GM18867 (cell line): ENCODE data around the gene BCAS3.

ENCODE experiments used
- ATAC-seq: cut with Tn5 transposase; IDR thresholded peaks from one replicate; pipeline ENCODE4 v1.9.1; 2021; ENCODE audit warnings: mild to moderate bottlenecking, moderate library complexity; ENCODE audit not compliant: unreplicated experiment

The BCAS3 gene

DNA sequence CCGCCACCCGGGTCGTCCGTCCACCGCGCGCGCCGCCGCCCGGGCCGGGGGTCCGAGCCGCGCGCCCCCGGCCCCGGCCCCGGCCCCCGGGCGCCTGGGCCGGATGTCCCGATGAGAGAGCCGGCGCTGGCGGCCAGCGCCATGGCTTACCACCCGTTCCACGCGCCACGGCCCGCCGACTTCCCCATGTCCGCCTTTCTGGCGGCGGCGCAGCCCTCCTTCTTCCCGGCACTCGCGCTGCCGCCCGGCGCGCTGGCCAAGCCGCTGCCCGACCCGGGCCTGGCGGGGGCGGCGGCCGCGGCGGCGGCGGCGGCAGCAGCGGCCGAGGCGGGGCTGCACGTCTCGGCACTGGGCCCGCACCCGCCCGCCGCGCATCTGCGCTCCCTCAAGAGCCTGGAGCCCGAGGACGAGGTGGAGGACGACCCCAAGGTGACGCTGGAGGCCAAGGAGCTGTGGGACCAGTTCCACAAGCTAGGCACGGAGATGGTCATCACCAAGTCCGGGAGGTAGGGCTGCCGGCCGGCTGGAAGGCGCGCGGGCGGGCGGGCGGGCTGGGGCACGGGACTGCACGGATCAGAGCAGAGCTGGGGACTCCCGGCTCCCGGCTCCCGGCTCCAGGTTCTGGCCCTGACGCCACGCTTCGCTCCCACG, 722.5 kb downstream of the BCAS3 start:
- no peak for ATAC-seq

DNA sequence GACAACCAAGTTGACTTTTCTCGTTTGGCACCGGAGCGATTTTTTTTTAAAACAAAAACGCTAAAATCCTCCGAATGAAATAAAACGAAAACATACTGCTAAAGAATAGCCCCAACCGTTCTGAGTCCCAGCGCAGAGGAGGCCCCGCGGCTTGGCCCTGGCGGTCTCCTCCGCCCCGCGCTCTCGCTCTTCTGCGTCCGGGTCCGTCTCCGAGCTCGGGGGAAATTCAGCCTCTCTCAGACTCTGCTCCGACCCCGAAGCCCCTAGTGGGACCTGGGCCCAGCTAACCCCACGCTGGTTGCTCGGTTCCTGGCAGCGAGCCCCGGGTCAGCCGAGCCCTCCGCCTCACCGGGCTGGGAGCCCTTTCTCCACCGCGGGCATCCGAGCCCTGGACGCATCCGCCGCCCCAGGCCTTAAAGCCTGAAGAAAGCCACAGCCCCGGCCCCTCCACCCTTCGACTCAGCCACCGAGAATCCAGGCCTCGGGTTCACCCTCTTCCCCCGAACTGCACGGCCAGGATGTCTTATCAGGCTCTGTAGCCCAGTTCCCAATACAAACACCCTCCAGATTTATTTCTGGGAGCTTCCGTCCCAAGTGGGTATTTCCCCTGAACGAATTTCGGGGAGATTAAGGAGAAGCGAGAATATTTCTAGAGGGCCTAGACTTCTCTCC, 723.2 kb downstream of the BCAS3 start:
- ATAC-seq = no peak

DNA sequence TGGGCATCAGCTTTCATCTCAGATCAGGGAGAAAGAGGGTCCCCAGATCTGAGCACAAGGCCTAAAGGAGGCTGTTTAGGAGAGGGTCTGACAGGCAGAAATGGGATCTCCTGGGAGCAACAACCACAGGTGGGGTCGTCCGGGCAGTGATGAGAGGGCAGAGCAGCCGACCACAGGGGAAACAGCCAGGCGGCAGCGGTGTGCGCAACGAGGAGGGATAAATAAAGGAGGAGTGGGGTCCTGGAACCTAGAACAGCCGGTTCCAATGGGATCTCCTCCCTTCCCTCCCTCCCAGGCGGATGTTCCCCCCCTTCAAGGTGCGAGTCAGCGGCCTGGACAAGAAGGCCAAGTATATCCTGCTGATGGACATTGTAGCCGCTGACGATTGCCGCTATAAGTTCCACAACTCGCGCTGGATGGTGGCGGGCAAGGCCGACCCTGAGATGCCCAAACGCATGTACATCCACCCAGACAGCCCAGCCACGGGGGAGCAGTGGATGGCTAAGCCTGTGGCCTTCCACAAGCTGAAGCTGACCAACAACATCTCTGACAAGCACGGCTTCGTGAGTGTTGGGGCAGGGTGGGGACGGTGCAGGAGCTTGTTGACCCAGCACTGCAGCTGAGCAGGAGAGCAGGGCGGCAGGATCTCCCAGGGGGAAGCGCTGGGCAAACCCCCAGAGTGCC, 723.9 kb downstream of the BCAS3 start:
- no peak for ATAC-seq

DNA sequence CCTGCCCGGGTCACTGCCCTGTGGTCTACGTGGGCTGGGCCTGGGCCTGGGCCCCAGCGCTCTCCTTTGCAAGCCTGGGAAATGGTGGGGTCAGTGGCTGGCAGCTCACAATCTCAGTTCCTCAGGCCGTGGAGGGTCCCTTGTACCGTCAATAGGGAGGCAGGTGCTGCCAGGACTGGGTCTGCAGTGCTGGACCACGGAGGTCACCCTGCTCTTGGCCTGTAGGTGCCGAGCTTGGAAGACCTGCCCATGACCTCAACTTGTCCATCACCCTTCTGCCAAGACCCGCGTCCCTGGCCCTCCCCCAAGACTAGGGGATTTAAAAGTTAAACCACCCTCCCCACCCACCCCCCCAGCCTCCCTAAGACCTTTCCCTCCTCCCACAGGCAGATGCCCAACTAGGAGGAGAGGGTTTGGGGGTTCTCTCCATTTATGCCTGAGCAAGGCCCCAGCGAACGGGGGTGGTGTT, 724.5 kb downstream of the BCAS3 start:
- ATAC-seq = no peak

DNA sequence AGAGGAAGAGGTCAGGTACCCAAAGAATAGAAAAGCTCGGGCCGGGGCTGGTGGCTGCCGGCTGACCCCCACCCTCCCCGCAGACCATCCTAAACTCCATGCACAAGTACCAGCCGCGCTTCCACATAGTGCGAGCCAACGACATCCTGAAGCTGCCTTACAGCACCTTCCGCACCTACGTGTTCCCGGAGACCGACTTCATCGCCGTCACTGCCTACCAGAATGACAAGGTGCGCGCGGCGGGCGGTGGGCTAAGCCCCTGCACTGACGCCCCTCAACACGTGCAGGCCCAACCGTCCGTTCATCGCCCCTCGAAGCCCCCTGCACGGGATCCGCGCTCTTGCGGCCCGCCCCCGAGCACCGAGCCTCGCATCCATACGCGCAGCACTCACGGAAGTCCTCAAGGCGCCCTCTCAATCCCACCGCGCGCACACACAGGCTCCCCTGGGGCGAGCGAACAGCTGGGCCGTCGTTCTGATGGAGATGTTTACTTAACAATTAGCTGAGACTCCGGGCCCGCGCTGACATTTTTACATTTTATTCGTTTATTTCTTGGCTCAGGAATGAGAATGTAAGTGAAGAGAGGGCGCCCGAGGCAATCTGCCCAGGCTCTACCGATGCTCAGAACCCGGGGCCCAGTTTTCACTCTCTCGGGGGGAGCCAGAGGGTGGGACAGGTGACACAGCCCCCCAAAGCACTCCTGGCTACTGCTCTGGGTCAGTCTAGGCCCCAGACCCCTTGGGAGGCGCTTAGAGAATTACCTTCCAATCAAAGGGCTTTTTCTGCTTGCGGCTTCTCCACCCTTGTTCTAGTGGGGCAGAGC, 725.5 kb downstream of the BCAS3 start:
- ATAC-seq = no peak

DNA sequence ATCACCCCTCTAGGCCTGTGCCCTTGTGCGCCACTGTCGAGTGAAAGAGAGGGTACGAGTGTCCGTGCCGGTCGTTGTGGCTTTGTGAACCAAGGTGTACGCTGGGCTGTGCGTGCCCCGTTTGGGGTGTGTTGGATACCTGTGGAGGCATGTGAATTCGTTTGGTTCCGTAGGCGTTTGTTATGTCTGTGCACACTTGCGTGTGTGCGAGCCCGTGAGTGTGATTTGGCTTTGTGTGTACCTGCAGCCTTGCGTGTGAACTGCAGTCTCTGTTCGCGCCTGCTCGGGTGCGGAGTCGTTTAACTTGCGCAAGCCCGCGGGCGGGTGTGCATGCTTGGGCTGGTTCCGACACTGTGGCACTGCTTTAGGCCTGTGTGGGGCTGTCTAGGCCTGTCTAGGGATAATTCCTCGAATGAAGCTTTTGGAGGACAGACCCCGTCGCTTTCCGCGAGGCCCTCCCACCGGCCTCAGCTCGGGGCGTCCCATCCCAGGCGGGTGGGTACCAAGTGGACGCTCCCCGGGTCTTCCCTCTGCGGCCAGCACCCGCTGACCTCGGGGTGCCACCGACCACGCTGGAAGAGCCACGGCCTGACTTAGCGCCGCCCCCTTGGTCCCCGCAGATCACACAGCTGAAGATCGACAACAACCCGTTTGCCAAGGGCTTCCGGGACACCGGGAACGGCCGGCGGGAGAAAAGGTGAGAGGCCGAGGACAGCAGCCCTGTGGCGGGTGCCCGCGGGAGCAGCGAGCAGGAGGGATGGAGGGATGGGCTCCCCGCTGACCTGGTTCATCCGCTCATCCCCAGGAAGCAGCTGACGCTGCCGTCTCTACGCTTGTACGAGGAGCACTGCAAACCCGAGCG, 726.4 kb downstream of the BCAS3 start:
- no peak for ATAC-seq

DNA sequence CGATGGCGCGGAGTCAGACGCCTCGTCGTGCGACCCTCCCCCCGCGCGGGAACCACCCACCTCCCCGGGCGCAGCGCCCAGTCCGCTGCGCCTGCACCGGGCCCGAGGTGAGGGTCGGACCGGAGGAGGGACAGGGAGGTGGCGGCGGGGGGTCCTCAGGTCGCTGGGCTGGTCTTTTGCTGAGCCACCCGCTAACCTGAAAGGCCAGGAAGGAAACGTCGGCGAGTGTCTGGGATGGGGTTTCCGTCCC, 726.9 kb downstream of the BCAS3 start:
- no peak for ATAC-seq

DNA sequence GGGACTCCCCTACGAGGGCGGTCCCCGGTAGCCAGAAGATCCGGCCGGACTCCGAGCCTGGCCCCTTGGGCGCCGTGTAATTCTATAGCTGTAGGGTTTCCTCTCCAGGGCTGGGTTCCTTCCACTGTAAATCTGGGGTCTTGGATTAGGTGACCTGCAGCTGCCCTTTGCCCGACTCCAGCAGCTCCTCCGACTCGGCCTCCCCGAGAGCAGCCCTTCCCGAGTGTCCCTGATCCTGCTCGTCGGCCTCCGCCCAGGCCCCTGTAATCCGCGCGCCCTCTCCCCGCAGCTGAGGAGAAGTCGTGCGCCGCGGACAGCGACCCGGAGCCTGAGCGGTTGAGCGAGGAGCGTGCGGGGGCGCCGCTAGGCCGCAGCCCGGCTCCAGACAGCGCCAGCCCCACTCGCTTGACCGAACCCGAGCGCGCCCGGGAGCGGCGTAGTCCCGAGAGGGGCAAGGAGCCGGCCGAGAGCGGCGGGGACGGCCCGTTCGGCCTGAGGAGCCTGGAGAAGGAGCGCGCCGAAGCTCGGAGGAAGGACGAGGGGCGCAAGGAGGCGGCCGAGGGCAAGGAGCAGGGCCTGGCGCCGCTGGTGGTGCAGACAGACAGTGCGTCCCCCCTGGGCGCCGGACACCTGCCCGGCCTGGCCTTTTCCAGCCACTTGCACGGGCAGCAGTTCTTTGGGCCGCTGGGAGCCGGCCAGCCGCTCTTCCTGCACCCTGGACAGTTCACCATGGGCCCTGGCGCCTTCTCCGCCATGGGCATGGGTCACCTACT, 727.4 kb downstream of the BCAS3 start:
- ATAC-seq = no peak

DNA sequence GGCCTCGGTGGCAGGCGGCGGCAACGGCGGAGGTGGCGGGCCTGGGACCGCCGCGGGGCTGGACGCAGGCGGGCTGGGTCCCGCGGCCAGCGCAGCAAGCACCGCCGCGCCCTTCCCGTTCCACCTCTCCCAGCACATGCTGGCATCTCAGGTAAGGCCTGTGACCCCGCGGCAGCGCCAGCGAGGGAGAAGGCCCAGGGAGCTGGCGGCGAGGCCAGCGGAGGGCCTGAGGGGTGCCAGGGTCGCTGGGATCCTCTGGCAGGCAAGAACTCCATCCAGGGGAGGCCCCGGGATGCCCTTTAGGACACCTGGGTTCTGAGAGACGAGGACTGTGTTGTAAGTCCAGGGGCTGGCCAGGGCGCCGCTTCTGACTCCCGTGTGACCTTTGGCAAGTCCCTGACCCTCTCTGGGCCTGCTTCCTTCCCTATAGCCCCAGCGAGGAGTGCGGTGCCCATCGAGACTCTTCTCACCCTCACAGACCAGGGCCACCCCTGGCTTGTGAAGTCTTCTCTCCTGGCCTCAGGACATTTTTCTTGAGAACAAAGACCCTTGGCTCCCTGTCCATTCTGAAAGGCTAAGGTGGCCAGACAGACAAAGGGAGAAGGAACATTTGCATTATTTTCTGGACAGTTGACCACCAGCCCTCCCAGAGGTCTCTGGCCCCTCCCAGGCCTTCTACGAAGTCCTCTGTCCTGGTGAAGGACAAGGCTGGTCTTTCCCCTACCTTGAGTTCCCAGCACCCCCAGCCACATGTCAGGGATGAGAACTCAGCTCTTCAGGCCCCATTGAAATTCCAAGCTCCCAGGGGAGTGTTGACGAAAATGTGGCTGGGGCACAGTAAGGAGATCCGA, 728.3 kb downstream of the BCAS3 start:
- no peak for ATAC-seq

DNA sequence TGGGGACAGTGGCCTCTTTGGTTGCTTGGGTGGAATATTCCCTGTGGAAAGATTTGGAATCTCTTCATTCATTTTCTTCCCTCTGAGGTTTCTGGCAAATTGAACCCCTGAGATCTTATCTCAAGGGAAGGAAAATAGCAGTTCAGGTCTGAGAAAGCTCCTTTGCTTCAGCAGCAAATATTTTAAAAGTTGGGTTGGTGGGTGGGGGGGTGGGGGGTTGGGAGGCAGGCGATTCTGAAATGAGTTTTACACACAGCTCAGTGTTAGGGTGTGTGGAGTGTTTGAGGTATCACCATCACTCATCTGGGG, 728.8 kb downstream of the BCAS3 start:
- no peak for ATAC-seq

DNA sequence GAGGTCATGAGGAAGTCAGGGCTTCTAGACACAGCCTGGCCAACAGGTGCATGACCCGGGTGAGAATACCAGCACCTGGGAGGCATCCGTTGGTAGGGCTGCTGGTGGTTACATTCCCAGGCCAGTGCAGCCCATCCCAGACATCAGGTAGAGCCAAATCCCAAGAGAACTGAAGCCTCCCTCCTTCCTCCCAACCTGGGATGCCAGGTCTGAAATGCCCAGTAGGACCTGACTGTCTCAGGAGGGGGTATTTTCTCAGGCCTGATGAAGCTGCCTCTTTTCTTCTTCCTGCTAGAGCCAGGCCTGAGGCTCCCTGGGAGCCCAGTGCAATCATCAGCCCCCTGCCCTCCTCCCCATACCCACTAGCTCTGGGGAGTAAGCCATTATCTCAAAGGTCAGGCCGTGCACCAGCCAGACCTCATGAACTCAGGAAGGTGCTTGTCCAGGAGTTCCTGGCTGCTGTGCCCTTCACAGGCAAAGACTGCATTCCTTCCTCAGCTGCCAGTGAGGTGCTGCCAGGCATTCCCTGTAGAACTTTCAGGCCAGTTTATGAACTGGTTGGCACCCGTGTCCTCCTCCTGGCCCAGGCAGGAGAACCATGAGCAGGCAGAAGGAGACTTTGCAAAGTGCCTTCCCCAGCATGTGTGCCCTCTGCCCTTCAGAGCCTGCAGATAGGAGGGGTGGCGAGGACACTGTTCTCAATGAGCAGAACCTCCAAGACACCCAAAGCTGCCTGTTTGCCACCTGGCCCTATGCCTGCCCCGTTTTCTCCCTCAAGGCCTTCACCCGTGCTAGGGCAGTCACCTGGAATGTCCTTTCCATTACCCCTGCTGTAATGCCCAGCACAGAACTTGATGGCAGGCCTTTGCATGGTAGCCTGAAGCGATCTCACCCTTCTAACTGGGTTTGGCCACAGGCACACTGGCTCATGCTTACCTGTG, 729.6 kb downstream of the BCAS3 start:
- no peak for ATAC-seq

DNA sequence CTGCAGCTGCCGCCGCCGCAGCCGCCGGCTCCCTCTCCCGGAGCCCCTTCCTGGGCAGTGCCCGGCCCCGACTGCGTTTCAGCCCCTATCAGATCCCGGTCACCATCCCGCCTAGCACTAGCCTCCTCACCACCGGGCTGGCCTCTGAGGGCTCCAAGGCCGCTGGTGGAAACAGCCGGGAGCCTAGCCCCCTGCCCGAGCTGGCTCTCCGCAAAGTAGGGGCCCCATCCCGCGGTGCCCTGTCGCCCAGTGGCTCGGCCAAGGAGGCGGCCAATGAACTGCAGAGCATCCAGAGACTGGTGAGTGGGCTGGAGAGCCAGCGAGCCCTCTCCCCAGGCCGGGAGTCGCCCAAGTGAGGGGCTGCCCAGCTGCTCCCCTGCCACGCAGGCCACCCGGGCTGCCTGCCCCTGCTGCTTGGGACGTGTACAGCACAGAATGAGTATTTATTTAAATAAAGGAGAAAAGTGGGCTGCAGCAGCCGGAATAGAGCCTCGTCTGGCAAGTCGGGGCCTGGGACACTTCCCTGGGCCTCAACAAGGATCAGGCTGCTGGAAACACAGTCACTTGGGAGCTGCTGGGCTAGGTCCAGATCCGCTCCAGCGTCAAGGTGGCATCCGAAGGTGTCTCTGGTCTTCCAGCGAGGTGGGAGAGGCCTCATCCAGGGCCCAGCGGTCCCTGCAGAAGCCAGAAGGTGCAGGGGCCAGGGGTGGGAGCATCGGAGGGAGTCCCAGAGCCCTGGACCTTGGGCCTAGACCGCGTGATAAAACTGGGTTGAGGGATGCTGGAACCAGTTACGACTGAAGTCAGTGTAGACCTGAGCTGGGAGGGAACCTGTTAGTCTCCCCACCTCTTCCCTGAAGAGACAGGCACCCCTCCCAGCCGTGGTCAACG, 730.7 kb downstream of the BCAS3 start:
- no peak for ATAC-seq

DNA sequence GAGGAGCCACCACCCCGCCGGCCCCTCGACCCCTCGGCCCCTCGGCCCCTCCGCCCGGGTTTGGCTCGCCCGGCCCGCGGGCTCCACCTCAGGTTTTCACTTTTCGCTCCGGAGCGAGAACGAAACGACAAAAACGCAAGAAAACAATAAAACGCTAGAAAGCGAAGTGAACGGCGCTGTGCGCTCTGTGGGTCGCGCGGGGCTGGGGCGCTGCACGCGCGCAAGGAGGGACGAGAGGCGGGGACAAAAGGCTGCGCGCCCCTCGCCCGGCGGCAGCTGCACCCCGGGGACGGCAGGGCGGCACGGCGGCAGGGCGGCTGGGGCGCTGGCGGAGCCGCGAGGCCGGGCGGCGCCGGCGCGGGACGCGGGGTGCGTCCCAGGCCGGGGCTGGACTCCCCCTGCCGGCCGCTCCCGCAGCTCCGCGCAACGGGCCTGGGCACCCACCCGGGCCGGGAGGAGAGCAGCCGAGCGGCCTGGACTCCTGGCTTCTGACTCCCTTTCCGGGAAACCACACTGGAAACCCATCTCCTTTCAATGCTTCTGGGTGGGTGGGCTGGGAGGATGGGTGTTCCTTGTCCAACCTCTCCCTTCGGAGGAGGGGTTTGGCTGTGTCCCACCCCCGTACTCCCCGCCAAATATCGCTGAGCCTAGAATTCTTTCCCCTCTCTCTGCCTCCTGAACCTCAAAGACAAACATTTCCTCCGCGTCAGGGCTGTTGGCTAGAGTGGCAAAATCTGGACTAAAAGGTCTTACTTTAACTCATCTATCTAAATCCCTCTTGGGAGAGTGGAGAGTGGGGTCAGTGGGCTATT, 731.9 kb downstream of the BCAS3 start:
- ATAC-seq = peak; percentile 53

DNA sequence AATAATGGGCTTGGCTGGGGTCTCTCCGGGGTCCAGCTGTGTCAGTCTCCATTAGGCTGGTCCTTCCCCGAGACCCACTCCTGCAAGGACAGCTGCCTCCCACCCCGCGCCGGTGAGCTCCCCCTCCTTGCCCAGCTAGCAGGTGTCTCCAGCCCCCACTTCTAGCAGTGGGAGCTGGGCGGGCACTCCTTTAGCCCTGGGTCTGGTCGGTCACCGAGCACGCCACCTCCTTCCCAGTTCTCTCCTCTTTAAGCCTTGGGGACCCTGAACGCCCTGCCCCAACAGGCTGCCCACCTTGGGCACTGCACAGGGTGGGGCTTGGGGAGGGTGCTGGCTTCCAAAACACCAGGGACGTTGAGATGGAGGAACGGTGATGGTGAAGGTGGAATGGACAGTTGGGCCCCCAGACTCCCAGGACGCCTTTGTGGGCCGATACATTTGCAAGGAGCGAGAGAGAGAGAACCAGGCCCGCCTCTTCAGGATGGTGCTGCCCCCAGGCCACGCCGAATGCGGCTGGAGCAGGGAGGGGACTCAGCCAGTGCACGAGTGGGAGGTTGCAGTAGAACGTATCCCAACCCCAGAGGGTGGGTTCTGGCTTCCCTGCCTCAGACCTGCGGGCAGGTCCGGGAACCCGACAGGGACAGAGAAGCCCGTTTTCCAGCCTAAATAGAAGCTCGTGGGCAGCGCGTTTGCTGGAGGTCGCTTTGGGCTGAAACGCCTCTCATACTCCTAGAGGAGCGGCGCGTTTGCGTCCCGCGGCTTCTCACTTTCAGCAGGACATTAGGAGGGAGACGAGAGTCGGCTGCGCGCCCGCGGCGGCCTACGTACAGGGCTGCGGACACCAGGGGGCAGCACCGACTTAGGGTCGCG, 732.7 kb downstream of the BCAS3 start:
- ATAC-seq = no peak

DNA sequence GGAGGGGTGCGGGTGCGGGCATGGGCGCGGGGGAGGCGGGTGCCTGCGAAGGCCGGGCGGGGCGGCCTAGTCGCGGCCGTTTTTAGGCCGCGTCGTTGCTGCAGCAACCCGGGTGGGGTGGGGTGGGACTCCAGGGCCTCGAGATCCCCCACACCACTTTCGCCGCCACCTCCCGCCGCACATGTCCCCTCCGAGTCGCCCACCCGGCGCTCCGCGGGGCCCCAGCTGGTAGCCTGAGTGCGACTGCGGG, 733.3 kb downstream of the BCAS3 start:
- no peak for ATAC-seq
